Tibial nerve (tissue), 4 donors: ENCODE measurements around the gene CPNE9.

Source experiments
- EP300 ChIP-seq, 2 donors: sonication (generic); formaldehyde crosslinking; IDR thresholded peaks; one replicate each; pipeline ENCODE4 v1.6.1; 2017; ENCODE audit warnings: antibody characterized with exemption in 2 of 2, mild to moderate bottlenecking in 1 of 2
- TF ChIP-seq, protein P1 (sequence below), 5 experiments: fragments of 200-600 bp in 3 of 5; fragments of 450-650 bp in 2 of 5; sonication (generic) in 3 of 5; IDR thresholded peaks; one replicate each; pipeline ENCODE4 v1.5.1; 2016 to 2019; ENCODE audit warnings: antibody characterized with exemption in 5 of 5, mild to moderate bottlenecking in 3 of 5, moderate library complexity in 2 of 5

DNA sequence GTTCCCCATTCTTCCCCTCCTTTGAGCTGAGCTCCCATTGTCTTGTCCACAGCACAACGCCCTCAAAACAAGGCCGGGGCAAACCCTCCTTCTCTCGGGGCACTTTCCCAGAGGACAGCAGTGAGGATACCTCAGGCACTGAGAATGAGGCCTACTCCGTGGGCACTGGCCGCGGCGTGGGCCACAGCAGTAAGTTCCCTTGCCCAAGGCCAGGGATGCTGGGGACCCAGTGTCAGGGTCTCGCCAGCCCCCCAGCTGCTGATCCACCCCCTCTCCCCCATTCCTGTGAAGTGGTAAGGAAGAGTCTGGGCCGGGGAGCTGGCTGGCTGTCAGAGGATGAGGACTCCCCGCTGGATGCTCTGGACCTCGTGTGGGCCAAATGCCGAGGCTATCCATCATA is 41.9 kb downstream of the CPNE9 start:
- no peak for TF ChIP-seq EP300 (IDR thresholded peaks at IDR 0.05)
- TF ChIP-seq, protein P1, sequence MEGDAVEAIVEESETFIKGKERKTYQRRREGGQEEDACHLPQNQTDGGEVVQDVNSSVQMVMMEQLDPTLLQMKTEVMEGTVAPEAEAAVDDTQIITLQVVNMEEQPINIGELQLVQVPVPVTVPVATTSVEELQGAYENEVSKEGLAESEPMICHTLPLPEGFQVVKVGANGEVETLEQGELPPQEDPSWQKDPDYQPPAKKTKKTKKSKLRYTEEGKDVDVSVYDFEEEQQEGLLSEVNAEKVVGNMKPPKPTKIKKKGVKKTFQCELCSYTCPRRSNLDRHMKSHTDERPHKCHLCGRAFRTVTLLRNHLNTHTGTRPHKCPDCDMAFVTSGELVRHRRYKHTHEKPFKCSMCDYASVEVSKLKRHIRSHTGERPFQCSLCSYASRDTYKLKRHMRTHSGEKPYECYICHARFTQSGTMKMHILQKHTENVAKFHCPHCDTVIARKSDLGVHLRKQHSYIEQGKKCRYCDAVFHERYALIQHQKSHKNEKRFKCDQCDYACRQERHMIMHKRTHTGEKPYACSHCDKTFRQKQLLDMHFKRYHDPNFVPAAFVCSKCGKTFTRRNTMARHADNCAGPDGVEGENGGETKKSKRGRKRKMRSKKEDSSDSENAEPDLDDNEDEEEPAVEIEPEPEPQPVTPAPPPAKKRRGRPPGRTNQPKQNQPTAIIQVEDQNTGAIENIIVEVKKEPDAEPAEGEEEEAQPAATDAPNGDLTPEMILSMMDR (IDR thresholded peaks at IDR 0.05), result no peak
